Measurements from ENCODE around the gene OR6Q1. TPM values are rescaled to one million over a fixed set of nuclear protein-coding genes. Genes with fewer than 3 reads are reported as not detected.

The OR6Q1 gene
- total and polyA plus RNA-seq, 2 of the 4 experiments (the other 2 are of a cell fraction) = not detected

GRCh38 chr11:58003036-58003435 is 27.7 kb upstream of the OR6Q1 start:
- no peak overlapping the region for H4K5ac ChIP-seq (ENCODE audit: low read depth, low read length)
- no peak overlapping the region for H4K8ac ChIP-seq (ENCODE audit: low read depth in 2 of 2, low read length in 2 of 2)
- H3K14ac ChIP-seq (replicated peaks; ENCODE audit: low read depth, low read length) = no peak overlapping the region
- H3K79me1 ChIP-seq (ENCODE audit: low read depth in 1 of 2, low read length in 2 of 2) = no peaks in the 10 kb centered on the region
- no peak overlapping the region for H3K18ac ChIP-seq (ENCODE audit: low read depth, low read length)
- no peak overlapping the region for H3K27ac ChIP-seq (ENCODE audit: insufficient read depth, low read length)
- H3K9me3 ChIP-seq (ENCODE audit: control insufficient read depth, insufficient read depth, low read length) = no peaks in the 10 kb centered on the region
- BruUV-seq (replicated peaks) = no TSS peak
- no peak overlapping the region for H4K91ac ChIP-seq (ENCODE audit: insufficient read depth, low read depth, low read length)
- H2BK5ac ChIP-seq (ENCODE audit: low read depth, low read length, poor library complexity, severe bottlenecking) = no peak overlapping the region
- no peaks in the 10 kb centered on the region for H4K20me1 ChIP-seq (ENCODE audit: insufficient read depth, low read length)
- TF ChIP-seq RAD21 (IDR thresholded peaks at IDR 0.05; ENCODE audit: low read length) = no peak
- no peak for TF ChIP-seq MXI1 (IDR thresholded peaks at IDR 0.05; ENCODE audit: borderline replicate concordance, low read depth, low read length)
- no peak for TF ChIP-seq NFE2L2 (IDR thresholded peaks at IDR 0.05; ENCODE audit: low read depth, low read length)
- no peak for TF ChIP-seq RFX5 (IDR thresholded peaks at IDR 0.05; ENCODE audit: low read depth, low read length)
- TF ChIP-seq POLR2A (IDR thresholded peaks at IDR 0.05; ENCODE audit: low read depth, low read length) = no peak
- TF ChIP-seq, protein P1, sequence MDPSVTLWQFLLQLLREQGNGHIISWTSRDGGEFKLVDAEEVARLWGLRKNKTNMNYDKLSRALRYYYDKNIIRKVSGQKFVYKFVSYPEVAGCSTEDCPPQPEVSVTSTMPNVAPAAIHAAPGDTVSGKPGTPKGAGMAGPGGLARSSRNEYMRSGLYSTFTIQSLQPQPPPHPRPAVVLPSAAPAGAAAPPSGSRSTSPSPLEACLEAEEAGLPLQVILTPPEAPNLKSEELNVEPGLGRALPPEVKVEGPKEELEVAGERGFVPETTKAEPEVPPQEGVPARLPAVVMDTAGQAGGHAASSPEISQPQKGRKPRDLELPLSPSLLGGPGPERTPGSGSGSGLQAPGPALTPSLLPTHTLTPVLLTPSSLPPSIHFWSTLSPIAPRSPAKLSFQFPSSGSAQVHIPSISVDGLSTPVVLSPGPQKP (IDR thresholded peaks at IDR 0.05; ENCODE audit: borderline replicate concordance, low read depth, low read length) = no peak
- no peak for TF ChIP-seq MAZ (IDR thresholded peaks at IDR 0.05; ENCODE audit: borderline replicate concordance, low read depth, low read length)
- TF ChIP-seq CEBPB (IDR thresholded peaks at IDR 0.05; ENCODE audit: low read depth, low read length) = no peak
- no peak for TF ChIP-seq RCOR1 (IDR thresholded peaks at IDR 0.05; ENCODE audit: insufficient replicate concordance, low read length)
- TF ChIP-seq CHD1 (IDR thresholded peaks at IDR 0.05; ENCODE audit: low read depth, low read length) = no peak
- dilution Hi-C loops (cut with HindIII; ENCODE audit: low sequenced_read_pairs, unreplicated experiment) (no loop called here), in situ Hi-C loops (cut with MboI; ENCODE audit: low sequenced_read_pairs) (no loop called here), intact Hi-C loops (cut with micrococcal nuclease) (no loop called here)
- no peak overlapping the region for H2BK20ac ChIP-seq (ENCODE audit: low read depth, low read length)
- peaks cover 2% of the 10 kb centered on the region; the same call in 1 of the 2 replicates for H3K4me1 ChIP-seq (ENCODE audit: control insufficient read depth, insufficient read depth, low read length)
- H2AK9ac ChIP-seq (replicated peaks; ENCODE audit: low read depth, low read length, poor library complexity) = no peak overlapping the region
- peaks cover 4% of the 10 kb centered on the region; the same call in 1 of the 2 replicates for H3K9me1 ChIP-seq (ENCODE audit: insufficient read depth, low read length)
- CTCF ChIA-PET = no interaction called here
- no peak overlapping the region for H3K4me3 ChIP-seq (ENCODE audit: insufficient read depth, low read depth, low read length)
- no peaks in the 10 kb centered on the region for H3K27me3 ChIP-seq (ENCODE audit: control insufficient read depth, insufficient read depth, low read length)
- no peak overlapping the region for H2AFZ ChIP-seq (replicated peaks; ENCODE audit: low read length, poor library complexity)
- DNase-seq (no peak), ATAC-seq (ENCODE audit: low read depth) (no peak)
- H3K23ac ChIP-seq (ENCODE audit: low read depth, low read length) = no peak overlapping the region
- WGBS, 2 experiments (ENCODE audit: extremely low coverage in 2 of 2, insufficient read length in 1 of 2) = no CpG with 5 or more reads among the region's 2 CpGs
- H3K4ac ChIP-seq (ENCODE audit: low read depth, low read length) = no peak overlapping the region
- no peak overlapping the region for H2BK15ac ChIP-seq (ENCODE audit: low read depth, low read length)
- POLR2A ChIA-PET (ENCODE audit: unreplicated experiment) = no interaction called here
- H2AK5ac ChIP-seq (ENCODE audit: low read depth, low read length) = no peak overlapping the region
- no peak overlapping the region for H3K4me2 ChIP-seq (ENCODE audit: low read depth, low read length)
- H2BK120ac ChIP-seq (ENCODE audit: low read depth, low read length) = no peak overlapping the region
- no peak overlapping the region for H3K9ac ChIP-seq (ENCODE audit: low read depth, low read length)
- H3K36me3 ChIP-seq (ENCODE audit: control insufficient read depth, insufficient read depth, low read length) = no peaks in the 10 kb centered on the region
- H3K56ac ChIP-seq (ENCODE audit: extremely low read depth, insufficient read depth, low read length) = no peak overlapping the region
